ENCODE results near the gene CNTNAP2. TPM values are rescaled to one million over a fixed set of nuclear protein-coding genes. Genes with fewer than 3 reads are reported as not detected.

The CNTNAP2 gene
- total and polyA plus RNA-seq, 8 donors, result 0.19 to 18.2 (median 0.56) TPM

DNA sequence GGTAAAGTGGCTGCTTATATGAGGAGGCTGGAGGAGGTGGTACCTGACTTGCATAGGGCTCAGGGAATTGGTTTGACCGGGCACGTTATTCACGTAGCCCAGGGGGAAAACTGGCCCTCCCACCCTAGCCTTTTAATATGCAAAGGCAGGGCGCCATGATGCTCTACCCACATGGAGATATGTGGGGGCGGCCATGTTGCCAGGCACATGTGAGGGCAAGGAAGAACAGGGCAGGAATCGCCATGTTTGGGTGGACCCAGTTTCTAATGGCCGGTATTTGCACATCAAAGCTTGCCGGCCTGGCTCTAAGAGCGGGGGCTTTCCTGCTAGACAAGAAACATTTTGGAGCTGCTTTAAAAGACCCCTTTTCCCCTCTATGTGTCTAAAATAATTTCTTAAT lies 1524.2 kb downstream of the CNTNAP2 start:
- Histone ChIP-seq H3K9me3 (no peaks in the 10 kb centered on the region), H3K27me3 (no peaks in the 10 kb centered on the region), H3K36me3 (no peaks in the 10 kb centered on the region), H3K27ac (no peak overlapping the region), H3K4me1 (no peaks in the 10 kb centered on the region), H3K4me3 (no peak overlapping the region)
- no peak for DNase-seq
- 83 to 95% (median 88%) methylated on average over 9 of the region's 9 CpGs for WGBS, 5 donors
- no peak for TF ChIP-seq POLR2A (IDR thresholded peaks at IDR 0.05)
- TF ChIP-seq, protein P1, sequence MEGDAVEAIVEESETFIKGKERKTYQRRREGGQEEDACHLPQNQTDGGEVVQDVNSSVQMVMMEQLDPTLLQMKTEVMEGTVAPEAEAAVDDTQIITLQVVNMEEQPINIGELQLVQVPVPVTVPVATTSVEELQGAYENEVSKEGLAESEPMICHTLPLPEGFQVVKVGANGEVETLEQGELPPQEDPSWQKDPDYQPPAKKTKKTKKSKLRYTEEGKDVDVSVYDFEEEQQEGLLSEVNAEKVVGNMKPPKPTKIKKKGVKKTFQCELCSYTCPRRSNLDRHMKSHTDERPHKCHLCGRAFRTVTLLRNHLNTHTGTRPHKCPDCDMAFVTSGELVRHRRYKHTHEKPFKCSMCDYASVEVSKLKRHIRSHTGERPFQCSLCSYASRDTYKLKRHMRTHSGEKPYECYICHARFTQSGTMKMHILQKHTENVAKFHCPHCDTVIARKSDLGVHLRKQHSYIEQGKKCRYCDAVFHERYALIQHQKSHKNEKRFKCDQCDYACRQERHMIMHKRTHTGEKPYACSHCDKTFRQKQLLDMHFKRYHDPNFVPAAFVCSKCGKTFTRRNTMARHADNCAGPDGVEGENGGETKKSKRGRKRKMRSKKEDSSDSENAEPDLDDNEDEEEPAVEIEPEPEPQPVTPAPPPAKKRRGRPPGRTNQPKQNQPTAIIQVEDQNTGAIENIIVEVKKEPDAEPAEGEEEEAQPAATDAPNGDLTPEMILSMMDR (IDR thresholded peaks at IDR 0.05), result no peak
- TF ChIP-seq POLR2AphosphoS5 (IDR thresholded peaks at IDR 0.05), result no peak
- TF ChIP-seq EP300 (IDR thresholded peaks at IDR 0.05), result no peak
- intact Hi-C loops (cut with DNase I; ENCODE audit: low total_unique reads), result no loop called here

DNA sequence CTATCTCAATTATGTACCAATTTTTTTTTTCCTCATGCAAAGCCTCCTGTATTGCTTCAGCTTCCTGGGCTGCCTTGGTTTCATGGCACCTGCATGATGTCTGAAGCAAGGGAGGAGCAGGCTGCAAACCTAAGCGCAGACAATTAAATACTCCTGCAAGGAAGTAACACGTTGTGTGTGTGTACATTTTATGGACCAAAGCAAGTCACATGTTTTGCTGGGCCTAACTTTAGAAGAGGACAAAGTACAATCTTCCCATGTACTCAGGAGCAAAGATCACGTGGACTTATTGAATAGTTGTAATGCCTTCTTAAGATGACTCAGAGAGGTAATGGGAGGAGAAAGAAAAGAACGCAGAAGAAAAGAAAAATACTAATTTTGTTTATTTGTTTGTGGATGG lies 1530.0 kb downstream of the CNTNAP2 start:
- DNase-seq, result no peak
- no peak overlapping the region for H3K4me3 ChIP-seq
- no peaks in the 10 kb centered on the region for H3K4me1 ChIP-seq
- H3K36me3 ChIP-seq, result no peaks in the 10 kb centered on the region
- no peaks in the 10 kb centered on the region for H3K9me3 ChIP-seq
- H3K27ac ChIP-seq, result no peak overlapping the region
- no peak for TF ChIP-seq POLR2AphosphoS5 (IDR thresholded peaks at IDR 0.05)
- TF ChIP-seq EP300 (IDR thresholded peaks at IDR 0.05), result no peak
- TF ChIP-seq POLR2A (IDR thresholded peaks at IDR 0.05), result no peak
- TF ChIP-seq, protein P1 (IDR thresholded peaks at IDR 0.05), result no peak
- intact Hi-C loops (cut with DNase I; ENCODE audit: low total_unique reads), result no loop called here
- no peaks in the 10 kb centered on the region for H3K27me3 ChIP-seq
- WGBS, 5 donors, result 39 to 71% (median 48%) methylated on average over 4 of the region's 4 CpGs

DNA sequence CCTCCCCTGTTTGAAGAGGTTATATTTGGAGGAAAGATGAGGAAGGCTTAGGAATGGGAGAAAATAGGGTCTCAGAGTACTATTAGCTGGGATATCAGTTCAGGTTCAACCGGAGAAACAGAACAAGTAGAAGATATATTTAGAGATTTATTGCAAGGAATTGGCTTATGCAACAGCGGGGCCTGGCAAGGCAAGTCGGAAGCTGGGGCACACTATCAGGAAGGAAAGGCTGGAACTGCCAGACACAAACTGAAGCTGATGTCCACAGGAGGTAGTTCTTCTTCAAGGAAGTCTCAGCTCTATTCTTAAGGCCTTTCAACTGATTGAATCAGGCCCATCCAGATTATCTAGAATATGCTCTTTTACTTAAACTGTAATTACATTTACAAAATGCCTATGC lies 1534.4 kb downstream of the CNTNAP2 start:
- WGBS, 5 donors, result 83 to 93% (median 91%) methylated on average over 3 of the region's 3 CpGs
- no peaks in the 10 kb centered on the region for H3K9me3 ChIP-seq
- no peak for DNase-seq
- H3K27me3 ChIP-seq, result no peaks in the 10 kb centered on the region
- H3K36me3 ChIP-seq, result no peaks in the 10 kb centered on the region
- intact Hi-C loops (cut with DNase I; ENCODE audit: low total_unique reads), result no loop called here
- H3K27ac ChIP-seq, result no peak overlapping the region
- TF ChIP-seq POLR2A (IDR thresholded peaks at IDR 0.05) (no peak), POLR2AphosphoS5 (IDR thresholded peaks at IDR 0.05) (no peak), EP300 (IDR thresholded peaks at IDR 0.05) (no peak)
- TF ChIP-seq, protein P1 (IDR thresholded peaks at IDR 0.05), result no peak
- no peaks in the 10 kb centered on the region for H3K4me1 ChIP-seq
- H3K4me3 ChIP-seq, result no peak overlapping the region

DNA sequence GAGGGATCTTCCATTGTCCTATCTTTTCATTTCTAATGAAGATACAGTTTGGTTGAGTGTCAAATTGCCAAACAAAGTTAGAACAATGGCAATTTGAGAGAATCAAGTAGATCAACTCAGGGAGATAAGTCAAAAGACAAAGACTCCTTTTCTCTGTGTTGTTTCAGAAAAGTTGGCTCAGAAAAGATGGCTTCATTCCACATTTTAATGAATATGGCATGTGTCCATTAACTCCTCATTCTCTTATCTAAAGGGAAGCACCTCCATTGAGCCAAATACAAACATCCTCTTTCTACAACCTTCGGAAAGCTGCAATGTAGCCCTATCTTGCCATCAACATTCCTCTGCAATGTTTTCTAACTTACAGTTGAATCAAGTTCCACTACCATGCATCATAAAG lies 1535.0 kb downstream of the CNTNAP2 start:
- Histone ChIP-seq H3K9me3 (no peaks in the 10 kb centered on the region), H3K27ac (no peak overlapping the region), H3K27me3 (no peaks in the 10 kb centered on the region), H3K4me1 (no peaks in the 10 kb centered on the region), H3K4me3 (no peak overlapping the region), H3K36me3 (no peaks in the 10 kb centered on the region)
- no peak for TF ChIP-seq EP300 (IDR thresholded peaks at IDR 0.05)
- TF ChIP-seq POLR2A (IDR thresholded peaks at IDR 0.05), result no peak
- no peak for TF ChIP-seq POLR2AphosphoS5 (IDR thresholded peaks at IDR 0.05)
- TF ChIP-seq, protein P1 (IDR thresholded peaks at IDR 0.05), result no peak
- WGBS, 5 donors, result 31 to 55% (median 41%) methylated on average over 1 of the region's 1 CpG
- no peak for DNase-seq
- intact Hi-C loops (cut with DNase I; ENCODE audit: low total_unique reads), result no loop called here

Measured in stomach (tissue), 9 donors.